DLD1 (cell line): ENCODE measurements around the gene TMEM171.

Source experiments
- in situ Hi-C: cut with HindIII; loops from 2 replicates; pipeline ENCODE4 v1.10.0; 2017; ENCODE audit warnings: low sequenced_read_pairs

The TMEM171 gene

DNA sequence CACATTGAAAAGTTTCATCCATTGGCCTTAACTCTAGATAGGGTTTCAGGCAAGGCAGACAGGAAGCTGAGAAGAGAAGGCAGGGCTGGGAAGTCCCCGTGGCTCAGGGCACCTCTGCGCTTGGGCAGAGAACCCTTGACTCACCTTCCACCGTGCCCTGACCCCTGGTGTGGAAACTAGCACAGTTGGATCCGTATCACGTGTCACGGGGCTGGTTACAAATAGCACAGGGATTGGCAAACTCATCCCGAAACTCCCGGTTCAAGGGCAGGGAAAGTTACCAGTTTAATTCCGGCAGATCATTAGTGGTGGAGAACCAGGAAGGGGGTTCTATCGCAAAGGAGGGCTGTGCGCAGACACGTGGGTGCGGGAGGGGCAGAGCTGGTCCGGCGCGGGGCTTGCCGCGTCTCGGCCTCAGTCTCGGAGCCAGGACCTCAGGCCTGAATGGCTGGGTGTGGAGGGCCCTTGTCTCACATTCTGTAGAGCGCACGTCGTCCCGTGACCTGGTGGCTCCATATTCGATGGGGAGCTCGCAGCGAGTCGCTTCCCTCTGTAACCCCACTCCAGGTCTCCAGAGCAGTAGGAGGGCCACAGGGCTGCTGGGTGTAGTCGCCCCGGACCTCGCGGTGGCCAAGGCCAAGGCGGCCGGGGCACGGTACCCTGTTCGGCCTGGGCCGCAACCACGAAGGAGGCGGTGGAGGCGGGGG is 771 bp upstream of the TMEM171 start:
- in situ Hi-C loops, result no loop called here

DNA sequence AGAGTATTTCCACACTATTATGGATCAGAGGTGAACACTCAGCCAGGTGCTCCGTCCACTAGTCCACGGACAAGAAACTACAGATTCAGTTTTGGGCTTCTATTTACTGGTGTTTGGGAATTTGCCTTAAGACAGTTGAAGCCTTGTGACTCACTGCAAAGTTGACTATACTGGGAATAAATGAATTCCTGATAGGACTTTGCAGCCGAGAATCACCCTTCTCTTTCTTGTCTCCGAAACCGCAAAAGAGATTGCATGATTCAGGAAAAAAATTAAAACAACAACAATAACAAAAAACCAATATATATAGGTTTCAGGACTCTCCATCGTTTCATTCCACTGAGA is 716 bp downstream of the TMEM171 start:
- in situ Hi-C loops, result no loop called here

DNA sequence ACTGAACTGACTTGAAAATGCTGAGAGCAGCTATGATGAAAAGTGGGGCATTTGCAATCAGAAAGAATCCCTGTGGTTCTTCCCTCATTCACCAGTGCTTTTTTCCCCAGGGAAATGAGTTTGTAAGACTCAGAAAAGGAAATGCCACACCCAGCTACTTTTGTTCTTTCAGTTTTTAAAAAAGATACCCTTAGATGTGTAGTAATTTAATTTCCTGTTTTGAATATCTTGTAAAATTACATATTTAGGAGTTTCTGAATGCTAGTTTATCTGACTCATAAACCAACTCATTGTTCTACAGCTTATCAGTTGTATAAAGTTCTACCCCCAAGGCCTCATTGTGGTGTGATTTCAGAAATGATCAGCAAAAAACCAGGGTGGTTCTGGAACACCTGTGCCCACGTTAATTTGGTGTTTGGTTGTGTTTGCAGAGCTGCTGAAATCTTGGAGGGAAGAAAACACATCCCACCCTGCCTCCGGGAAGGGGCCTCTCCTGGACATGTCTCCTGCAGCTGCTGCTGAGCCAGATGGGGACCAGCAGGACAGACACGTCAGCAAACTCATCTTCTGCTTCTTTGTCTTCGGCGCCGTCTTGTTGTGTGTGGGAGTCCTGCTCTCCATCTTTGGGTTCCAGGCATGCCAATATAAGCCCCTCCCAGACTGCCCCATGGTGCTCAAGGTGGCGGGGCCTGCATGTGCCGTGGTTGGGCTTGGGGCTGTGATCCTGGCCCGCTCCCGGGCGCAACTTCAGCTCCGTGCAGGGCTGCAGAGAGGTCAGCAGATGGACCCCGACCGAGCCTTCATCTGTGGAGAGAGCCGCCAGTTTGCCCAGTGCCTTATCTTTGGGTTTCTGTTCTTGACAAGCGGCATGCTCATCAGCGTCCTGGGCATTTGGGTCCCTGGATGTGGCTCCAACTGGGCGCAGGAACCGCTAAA is 2.8 kb downstream of the TMEM171 start:
- in situ Hi-C loops, result no loop called here

DNA sequence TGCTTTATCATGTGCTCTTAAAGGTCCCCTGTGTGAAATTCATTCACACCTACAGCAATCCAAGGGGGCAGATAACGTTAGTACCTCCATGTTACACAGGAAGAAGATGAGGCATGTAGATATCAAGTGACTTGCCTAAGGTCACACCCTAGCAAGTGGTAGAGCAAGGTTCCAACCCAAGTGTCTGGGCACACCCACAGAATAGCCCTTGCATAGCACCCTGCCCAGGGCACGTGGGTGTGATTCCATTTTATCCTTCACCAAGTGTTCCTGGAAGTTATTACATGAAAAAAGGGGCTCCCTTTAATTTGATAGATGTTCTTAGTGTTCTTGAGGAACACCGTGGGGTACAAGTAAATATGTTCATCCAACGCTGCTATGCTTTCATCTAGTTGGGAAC is 4.9 kb downstream of the TMEM171 start:
- in situ Hi-C loops, result no loop called here

DNA sequence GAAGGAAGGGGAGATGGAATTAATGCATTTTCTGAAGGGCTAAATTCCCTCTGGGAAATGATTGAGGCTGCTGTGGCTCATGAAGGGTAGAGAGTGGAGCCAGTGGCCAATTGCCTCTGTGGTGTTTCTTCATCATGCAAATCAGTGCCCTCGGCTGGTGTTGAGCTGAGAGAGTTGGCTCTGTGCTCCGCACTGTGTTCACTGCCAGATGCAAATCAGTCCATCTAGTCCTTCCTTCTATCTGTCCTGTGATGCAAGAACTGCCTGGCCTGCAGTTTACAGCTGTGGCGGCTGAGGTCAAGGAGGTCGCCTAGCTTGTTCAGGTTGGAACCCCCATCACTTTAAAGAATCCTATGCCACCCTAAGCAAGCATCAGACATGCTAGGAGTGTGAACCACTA is 6.0 kb downstream of the TMEM171 start:
- in situ Hi-C loops, result no loop called here

DNA sequence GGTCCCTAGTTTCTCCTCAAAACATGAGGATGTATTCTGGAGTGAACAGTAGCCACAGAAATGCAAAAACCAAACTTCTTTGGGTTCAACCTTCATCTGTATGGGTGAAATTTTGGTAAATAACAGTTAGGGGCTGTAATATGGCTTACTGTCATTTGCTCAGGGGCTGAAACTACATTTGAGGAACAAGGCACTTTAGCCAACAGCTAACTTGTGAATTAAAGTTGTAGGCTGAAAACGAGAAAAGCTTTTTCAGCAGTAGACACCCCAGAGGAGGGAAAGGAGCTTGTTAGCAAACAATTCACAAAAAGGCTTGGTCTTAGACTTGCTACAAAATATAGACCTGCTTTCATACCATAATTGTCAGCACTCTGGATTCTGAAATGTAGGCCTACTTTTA is 6.6 kb downstream of the TMEM171 start:
- in situ Hi-C loops, result no loop called here

DNA sequence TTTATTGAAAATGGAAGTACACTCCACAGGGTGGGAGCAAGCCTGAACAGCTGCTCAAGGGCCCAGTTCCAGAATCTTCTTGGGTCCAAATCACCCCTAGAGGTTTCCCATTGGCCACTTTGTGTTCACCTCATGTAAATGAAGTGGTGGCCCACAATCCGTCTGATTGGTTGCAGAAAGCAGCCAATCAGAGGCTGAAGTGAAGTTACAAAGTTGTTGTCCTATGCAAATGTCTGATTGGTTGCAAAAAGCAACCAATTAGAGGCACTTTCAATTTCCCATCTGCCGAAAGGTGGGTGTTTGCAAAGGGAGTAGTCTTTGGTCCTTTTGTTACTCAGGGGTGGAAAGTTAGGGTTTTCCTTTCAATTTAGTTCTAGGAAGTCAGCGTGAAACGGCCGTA is 8.8 kb downstream of the TMEM171 start:
- in situ Hi-C loops, result no loop called here

DNA sequence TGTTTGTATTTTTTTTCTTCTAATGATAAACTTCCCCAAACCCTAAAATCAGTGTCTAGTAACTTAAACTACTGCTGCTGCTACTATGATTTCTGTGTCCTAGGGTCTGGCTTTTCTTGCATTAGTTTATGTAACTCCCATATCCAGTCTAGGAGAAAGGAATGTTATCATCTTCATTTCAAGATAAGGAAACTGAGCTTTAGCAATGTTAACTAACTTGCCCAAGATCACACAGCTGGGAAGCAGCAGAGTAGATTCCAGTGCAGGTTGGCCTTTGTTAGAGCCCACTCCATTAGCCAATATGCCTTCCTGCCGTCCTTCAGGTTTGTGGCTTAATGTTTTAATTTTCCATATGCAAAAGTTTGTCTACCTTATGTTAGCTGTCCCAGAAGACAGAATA is 10.4 kb downstream of the TMEM171 start:
- in situ Hi-C loops, result no loop called here

DNA sequence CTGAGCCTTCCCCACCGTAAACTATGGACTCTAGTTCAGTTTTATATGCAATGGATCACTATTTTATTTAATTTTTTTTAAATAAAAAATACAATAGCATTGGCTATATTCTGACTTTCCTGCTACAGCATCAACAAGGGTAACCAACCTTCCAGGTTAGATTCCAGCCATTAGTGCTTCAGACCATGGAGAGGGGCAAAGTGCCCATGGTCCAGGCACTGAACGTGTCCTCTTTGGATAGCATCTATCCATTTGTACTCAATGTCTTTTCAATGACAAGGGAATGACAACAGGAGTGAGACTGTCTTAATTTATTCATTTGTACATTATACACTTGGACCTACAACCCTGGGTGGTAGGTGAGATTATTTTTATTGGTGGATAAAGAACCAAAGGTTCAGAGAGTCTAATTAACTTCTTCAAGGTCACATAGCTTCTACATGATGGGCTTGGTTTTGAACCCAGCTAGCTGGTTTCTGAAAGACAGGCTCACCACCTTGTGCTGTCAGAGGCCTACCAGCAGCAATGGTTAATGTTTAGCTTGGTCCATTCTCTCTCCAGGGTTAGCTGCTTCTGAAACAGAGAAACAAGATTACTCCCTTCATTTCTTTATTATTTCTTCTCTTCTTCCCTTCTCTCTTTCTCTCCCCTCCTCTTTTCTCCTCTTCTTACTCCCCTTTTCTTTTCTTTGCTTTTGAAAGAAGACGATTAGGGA is 11.5 kb downstream of the TMEM171 start:
- in situ Hi-C loops, result no loop called here

DNA sequence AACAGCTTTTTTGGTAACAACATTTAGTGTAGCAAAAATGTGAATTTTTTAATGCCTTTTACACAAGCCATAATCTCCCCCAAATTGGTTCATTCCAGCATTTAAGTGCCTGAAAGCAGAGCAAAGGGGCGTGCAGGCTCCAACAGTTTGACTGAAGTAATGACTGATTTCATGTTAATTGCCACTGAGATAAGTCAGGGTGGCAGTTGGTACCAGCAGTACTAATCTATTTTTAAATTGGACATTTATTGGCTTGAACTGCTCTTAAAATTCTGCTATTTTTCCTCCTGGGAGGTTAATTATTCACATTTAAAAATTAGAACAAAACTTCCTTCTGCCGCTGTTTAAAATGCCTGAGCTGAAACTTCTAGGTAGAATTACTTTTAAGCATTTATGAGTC is 12.4 kb downstream of the TMEM171 start:
- in situ Hi-C loops, result no loop called here

DNA sequence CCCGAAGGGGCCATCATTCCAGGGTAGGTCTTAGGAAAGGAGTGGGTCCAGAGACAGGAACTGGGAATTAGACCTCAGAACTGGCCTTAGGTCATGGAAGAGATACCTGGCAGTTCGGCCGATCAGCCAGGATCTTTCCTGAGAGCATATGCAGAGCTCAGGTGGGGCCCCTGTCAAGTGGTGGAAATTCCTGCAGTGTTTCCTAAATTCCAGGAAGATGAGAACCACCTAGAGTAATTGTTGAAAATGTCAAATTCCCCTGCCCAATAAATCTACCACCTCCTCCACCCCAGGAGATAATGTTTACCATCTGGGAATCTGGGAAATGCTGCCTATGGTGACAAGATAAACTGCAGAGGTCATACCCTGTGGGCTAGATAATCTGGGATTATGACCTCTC is 14.6 kb downstream of the TMEM171 start:
- in situ Hi-C loops, result no loop called here

DNA sequence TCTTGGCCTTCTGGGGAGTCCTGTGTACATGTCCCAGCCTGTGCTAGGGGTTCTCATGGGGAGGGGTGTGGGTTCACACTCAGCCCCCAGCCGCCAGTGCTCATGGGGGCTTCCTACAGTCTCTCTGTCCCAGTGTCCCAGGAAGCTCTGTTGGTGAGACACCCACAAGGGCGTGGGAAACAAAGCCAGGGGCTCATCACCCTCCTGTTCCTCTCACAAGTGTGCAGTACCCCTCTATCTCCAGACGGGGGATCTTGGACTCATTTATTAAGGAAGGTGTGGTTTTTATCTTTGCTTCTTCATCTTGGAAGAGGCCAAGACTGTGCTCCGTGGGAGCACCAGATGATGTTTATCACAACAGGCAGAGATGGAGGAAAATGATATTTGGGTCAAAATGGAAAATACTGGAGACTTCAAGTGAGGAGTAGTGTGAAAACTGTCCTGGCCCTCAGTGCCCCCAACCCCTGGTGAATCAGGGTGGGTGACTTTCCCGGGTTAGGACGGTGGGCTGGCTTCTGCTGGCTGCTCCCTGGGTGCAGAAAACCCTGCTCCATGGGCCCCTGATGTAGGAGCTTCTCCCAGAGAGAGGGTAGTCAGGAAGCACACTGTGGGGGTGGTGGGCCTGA is 15.2 kb downstream of the TMEM171 start:
- in situ Hi-C loops, result no loop called here

DNA sequence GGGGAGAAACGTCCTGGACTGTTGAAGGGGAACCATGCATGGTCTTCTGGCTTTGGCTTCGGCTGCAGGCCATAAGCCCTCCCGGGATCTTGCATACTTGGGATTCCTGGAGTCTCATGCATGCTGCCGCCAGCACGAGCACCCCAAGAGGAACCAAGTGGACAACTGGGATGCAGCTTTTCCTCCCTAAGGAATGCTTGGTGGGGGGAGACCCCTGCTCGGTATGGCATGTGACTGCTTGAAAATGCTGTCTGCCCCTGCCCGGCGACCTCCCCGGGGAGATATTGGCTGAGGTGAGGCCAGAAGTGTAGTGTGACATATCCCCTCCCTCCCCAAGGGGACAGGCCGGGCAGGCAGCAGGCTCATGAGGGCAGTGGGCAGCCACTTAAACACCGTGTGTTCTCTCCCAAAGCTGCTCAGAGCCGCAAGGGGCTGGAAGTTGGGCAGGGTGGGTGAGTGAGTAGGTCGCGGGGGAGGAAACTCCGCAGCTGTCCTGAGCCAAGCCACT is 15.7 kb downstream of the TMEM171 start:
- in situ Hi-C loops, result no loop called here

DNA sequence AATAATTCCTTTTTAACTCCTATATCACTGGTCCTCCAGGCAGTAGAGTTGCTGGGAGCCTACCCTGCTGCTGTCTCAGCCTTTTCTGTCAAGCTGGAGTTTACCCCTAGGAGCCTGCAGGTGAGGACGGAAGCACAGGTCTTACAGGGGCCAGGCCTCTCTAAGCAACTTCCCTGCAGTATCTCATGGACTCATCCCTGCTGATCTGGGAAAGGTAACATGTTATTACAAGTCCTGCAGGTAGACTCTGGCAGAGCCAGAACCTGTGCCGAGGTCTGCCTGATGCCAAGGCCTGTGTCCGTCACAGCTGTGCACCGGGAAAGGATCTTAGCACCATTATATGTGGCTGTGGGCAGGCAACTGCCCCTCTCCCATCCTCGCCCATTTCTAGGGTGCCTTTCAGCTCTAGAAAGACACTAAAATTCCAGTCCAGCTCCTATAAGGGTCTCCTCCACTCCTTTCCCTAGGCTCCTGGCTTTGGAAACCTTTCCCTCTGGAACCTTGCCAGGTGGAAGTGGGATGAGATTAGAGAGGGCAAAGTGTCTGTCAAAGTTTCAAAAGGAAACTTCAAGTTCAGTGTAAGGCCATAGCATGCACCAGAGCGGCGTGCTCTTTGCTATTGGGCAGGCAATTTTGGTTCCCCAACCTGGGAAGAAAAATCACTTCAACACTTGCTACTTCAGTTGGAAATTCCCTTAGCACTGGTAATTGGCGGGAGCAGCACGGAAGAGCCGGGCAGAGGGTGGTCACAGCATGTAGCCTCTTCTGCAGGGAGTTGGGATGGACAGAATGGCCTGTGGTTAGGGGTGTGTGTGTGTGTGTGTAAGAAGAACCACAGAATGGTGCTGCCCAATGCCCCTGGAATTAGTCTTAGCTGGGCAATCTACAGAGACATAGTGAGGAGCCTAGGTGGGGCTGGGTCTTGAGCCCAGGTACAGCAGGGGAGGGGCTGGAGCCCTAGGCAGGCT is 17.5 kb downstream of the TMEM171 start:
- in situ Hi-C loops, result no loop called here

DNA sequence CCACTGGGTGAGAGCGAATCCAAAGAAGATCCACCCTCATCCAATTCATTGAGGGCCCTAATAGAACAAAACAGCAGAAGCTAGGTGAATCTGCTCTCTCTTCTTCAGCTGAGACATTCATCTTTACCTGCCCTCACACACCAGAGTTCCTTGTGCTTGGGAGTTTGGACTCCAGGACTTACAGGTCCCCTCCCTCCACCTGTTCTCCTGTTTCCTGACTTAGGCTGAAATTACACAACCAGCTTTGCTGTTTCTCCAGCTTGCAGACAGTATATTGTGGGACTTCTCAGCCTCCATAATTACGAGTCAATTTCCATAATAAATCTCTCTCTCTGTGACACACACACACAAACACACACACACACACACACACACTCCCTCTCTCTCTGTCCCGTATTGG is 19.1 kb downstream of the TMEM171 start:
- in situ Hi-C loops, result no loop called here

DNA sequence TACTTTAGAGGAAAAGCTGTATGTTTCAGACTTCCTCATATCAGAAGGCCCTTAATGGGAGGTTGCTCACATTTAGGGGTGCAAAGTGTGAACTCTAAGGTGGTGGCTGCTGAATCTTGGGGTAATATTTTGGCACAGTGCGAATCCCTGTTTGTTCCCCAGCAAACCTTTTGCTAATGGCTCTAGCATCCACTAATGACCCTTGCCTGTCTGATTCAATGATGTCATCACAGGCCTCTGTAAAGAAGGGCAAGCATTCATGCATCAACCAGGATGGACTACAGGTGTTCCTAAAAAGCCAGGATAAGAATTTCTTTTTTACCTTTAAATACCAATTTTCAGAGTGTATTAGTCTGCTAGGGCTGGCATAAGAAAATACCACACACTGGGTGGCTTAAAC is 20.4 kb downstream of the TMEM171 start:
- in situ Hi-C loops, result no loop called here

DNA sequence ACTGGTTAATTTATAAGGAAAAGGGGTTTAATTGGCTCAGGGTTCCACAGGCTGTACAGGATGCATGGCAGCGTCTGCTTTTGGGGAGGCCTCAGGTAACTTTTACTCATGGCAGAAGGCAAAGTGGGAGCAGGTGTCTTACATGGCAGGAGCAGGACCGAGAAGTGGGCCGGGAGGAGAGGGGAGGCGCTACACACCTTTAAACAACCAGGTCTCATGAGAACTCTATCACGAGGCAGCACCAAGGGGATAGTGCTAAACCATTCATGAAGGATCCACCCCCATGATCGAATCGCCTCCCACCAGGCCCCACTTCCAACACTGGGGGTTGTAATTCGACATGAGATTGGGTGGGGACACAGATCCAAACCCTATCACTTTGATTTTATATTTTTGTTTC is 21.7 kb downstream of the TMEM171 start:
- in situ Hi-C loops, result no loop called here

DNA sequence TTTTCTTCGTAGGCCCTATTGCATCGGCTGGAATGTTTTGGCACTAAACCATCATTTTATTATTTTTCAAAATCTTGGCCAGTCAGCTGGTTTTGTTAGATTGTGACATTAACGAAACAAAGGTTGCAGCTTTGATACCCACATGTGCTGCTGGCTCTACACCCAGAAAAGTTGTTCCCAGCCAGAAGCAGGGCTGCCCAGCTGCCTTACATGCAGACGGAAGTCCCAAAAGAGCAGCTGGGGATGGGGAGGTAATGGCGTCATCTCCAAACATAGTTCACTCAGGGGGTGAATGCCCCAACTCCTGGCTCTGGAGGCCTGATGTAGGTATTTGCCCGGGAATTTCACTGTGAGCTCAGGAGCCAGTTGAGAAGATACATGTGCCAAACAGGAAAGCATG is 23.3 kb downstream of the TMEM171 start:
- in situ Hi-C loops, result no loop called here

DNA sequence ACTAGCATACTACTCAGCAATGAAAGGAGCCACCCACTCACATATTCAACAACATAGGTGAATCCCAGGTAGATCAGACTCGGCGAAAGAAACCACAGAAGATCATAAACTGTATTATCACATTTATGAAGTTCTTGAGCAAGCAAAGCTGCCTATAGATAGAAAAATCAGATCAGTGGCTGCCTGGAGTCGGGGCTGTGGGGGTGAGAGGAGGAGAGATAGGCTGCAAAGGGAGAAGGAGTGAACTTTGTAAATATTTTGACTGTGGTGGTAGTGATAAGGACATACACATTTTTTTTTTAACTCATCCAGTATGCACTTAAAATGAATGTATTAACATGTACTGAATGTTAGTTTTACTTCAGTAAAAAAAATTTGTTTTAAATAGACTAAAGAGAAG is 29.2 kb downstream of the TMEM171 start:
- in situ Hi-C loops, result no loop called here

DNA sequence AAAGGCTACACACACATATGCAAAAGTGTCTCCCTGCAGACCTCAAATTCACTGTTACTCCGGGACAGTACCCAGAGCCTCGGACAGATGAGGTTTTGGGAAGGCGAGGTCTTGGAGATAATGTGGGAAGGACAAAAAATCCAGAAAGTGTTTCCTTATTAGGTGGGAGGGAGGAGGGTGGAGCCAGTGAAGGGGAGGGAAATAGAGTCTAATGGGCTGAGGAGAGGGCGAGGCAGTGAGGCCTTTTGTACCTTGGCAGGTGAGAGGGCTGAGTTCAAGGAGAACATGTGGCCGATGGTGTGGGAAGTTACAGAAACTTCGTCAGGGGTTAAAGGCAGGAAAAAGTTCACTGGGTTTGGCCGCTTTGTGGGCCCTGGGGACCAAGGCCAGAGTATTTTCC is 30.5 kb downstream of the TMEM171 start:
- in situ Hi-C loops, result no loop called here
